HEK293T (cell line): Measurements from ENCODE around the gene TEAD2.

Source experiments
- BHLHE40 ChIP-seq: fragments of 450-650 bp; IDR thresholded peaks from 2 replicates; pipeline ENCODE4 v1.6.1; 2016; ENCODE audit warnings: mild to moderate bottlenecking, moderate library complexity, borderline replicate concordance
- ELF4 ChIP-seq: fragments of 450-650 bp; IDR thresholded peaks from 2 replicates; pipeline ENCODE4 v1.6.1; 2017; ENCODE audit warnings: antibody characterized with exemption
- FOXM1 ChIP-seq: fragments of 450-650 bp; IDR thresholded peaks from 2 replicates; pipeline ENCODE4 v1.6.1; 2017; ENCODE audit warnings: mild to moderate bottlenecking, borderline replicate concordance
- SUZ12 ChIP-seq: fragments of 450-650 bp; IDR thresholded peaks from 2 replicates; pipeline ENCODE4 v1.6.1; 2016; ENCODE audit warnings: mild to moderate bottlenecking

- TF ChIP-seq SUZ12 = no peak
- no peak for TF ChIP-seq BHLHE40
- no peak for TF ChIP-seq FOXM1
- TF ChIP-seq ELF4 = no peak
These were observed 2.1 kb downstream of the TEAD2 start for GRCh38 chr19:49359851-49360820.
